Adipocyte (in vitro differentiated cells): ENCODE results near the gene RBM15B.
"Not testable (repeated sequence)": the region's sequence is repeated elsewhere in the genome, so short reads cannot be mapped to it uniquely, and the experiment has no call there.

Experiments used
- DNase-seq: peaks from one replicate; pipeline ENCODE4 v3.0.0-alpha.2; 2015; ENCODE audit warnings: low read depth
- H3K27me3 ChIP-seq: replicated peaks from 2 replicates; pipeline ENCODE4 v1.7.0; 2013; ENCODE audit warnings: mild to moderate bottlenecking, low read length, moderate library complexity; ENCODE audit not compliant: control insufficient read depth, insufficient read depth
- H3K36me3 ChIP-seq: 2 replicates; pipeline ENCODE4 v1.7.0; 2013; ENCODE audit warnings: low read length, mild to moderate bottlenecking, moderate library complexity; ENCODE audit not compliant: control insufficient read depth, insufficient read depth, severe bottlenecking
- H3K4me1 ChIP-seq: 2 replicates; pipeline ENCODE4 v1.7.0; 2013; ENCODE audit warnings: mild to moderate bottlenecking, low read length, moderate library complexity; ENCODE audit not compliant: control insufficient read depth, insufficient read depth
- H3K4me3 ChIP-seq: 2 replicates; pipeline ENCODE4 v1.7.0; 2013; ENCODE audit warnings: mild to moderate bottlenecking, low read length, moderate library complexity
- H3K9ac ChIP-seq: 2 replicates; pipeline ENCODE4 v1.7.0; 2013; ENCODE audit warnings: mild to moderate bottlenecking, low read length, moderate library complexity
- H3K9me3 ChIP-seq: 2 replicates; pipeline ENCODE4 v1.7.0; 2013; ENCODE audit warnings: mild to moderate bottlenecking, low read length, moderate library complexity; ENCODE audit not compliant: control insufficient read depth

Gene RBM15B

GRCh38 chr3:51360806-51361205 is 30.3 kb upstream of the RBM15B start:
- Histone ChIP-seq H3K4me1 (no peaks in the 10 kb centered on the region), H3K36me3 (no peaks in the 10 kb centered on the region)
- no peak for DNase-seq

GRCh38 chr3:51361746-51362145 is 29.3 kb upstream of the RBM15B start:
- DNase-seq: no peak
- no peaks in the 10 kb centered on the region for H3K9me3 ChIP-seq
- H3K9ac ChIP-seq: no peak overlapping the region
- H3K4me3 ChIP-seq: no peak overlapping the region
- no peaks in the 10 kb centered on the region for H3K27me3 ChIP-seq
- H3K36me3 ChIP-seq: no peaks in the 10 kb centered on the region
- H3K4me1 ChIP-seq: no peaks in the 10 kb centered on the region

More at GRCh38 chr3:51360806-51361205, 30.3 kb upstream of the RBM15B start:
- Histone ChIP-seq H3K9ac (no peak overlapping the region), H3K4me3 (no peak overlapping the region), H3K27me3 (no peaks in the 10 kb centered on the region), H3K9me3 (no peaks in the 10 kb centered on the region)

GRCh38 chr3:51362476-51362875 is 28.6 kb upstream of the RBM15B start:
- no peak overlapping the region for H3K9ac ChIP-seq
- no peaks in the 10 kb centered on the region for H3K27me3 ChIP-seq
- no peak overlapping the region for H3K4me3 ChIP-seq
- H3K4me1 ChIP-seq: no peaks in the 10 kb centered on the region
- H3K36me3 ChIP-seq: no peaks in the 10 kb centered on the region
- no peak for DNase-seq
- no peaks in the 10 kb centered on the region for H3K9me3 ChIP-seq

GRCh38 chr3:51368276-51368675 is 22.8 kb upstream of the RBM15B start:
- not testable (repeated sequence) for DNase-seq, H3K4me1 ChIP-seq, H3K9ac ChIP-seq, H3K27me3 ChIP-seq, H3K36me3 ChIP-seq, H3K9me3 ChIP-seq, H3K4me3 ChIP-seq

- no peaks in the 10 kb centered on the region for H3K9me3 ChIP-seq
- no peak overlapping the region for H3K4me3 ChIP-seq
- DNase-seq: peak; percentile 92
- no peaks in the 10 kb centered on the region for H3K36me3 ChIP-seq
- H3K27me3 ChIP-seq: no peaks in the 10 kb centered on the region
- H3K9ac ChIP-seq: no peak overlapping the region
- peaks cover 10% of the 10 kb centered on the region for H3K4me1 ChIP-seq
Measured at GRCh38 chr3:51371943-51372557, 19.0 kb upstream of the RBM15B start.

GRCh38 chr3:51373658-51374421 is 17.2 kb upstream of the RBM15B start:
- peaks cover 10% of the 10 kb centered on the region for H3K4me1 ChIP-seq
- no peaks in the 10 kb centered on the region for H3K36me3 ChIP-seq
- H3K9me3 ChIP-seq: no peaks in the 10 kb centered on the region
- no peaks in the 10 kb centered on the region for H3K27me3 ChIP-seq
- no peak for DNase-seq
- H3K9ac ChIP-seq: no peak overlapping the region
- H3K4me3 ChIP-seq: no peak overlapping the region

GRCh38 chr3:51374456-51374855 is 16.6 kb upstream of the RBM15B start:
- no peaks in the 10 kb centered on the region for H3K36me3 ChIP-seq
- no peak overlapping the region for H3K4me3 ChIP-seq
- H3K27me3 ChIP-seq: no peaks in the 10 kb centered on the region
- H3K9ac ChIP-seq: no peak overlapping the region
- H3K9me3 ChIP-seq: no peaks in the 10 kb centered on the region
- DNase-seq: no peak
- H3K4me1 ChIP-seq: peaks cover 10% of the 10 kb centered on the region

- Histone ChIP-seq H3K36me3 (no peaks in the 10 kb centered on the region), H3K27me3 (no peaks in the 10 kb centered on the region), H3K9ac (no peak overlapping the region), H3K4me3 (no peak overlapping the region), H3K4me1 (peaks cover 10% of the 10 kb centered on the region), H3K9me3 (no peaks in the 10 kb centered on the region)
- DNase-seq: no peak
Measured at GRCh38 chr3:51375136-51375535, 15.9 kb upstream of the RBM15B start.

- H3K9me3 ChIP-seq: no peaks in the 10 kb centered on the region
- no peak overlapping the region for H3K4me3 ChIP-seq
- H3K36me3 ChIP-seq: no peaks in the 10 kb centered on the region
- H3K9ac ChIP-seq: no peak overlapping the region
- H3K27me3 ChIP-seq: no peaks in the 10 kb centered on the region
- peaks cover 10% of the 10 kb centered on the region for H3K4me1 ChIP-seq
- DNase-seq: no peak
Measured at GRCh38 chr3:51375571-51375970, 15.5 kb upstream of the RBM15B start.

GRCh38 chr3:51378065-51378464 is 13.0 kb upstream of the RBM15B start:
- H3K4me3 ChIP-seq: no peak overlapping the region
- DNase-seq: no peak
- no peak overlapping the region for H3K9ac ChIP-seq

GRCh38 chr3:51378726-51379125 is 12.4 kb upstream of the RBM15B start:
- Histone ChIP-seq H3K4me3 (no peak overlapping the region), H3K4me1 (peaks cover 6% of the 10 kb centered on the region), H3K9ac (no peak overlapping the region), H3K27me3 (no peaks in the 10 kb centered on the region), H3K9me3 (no peaks in the 10 kb centered on the region), H3K36me3 (no peaks in the 10 kb centered on the region)
- DNase-seq: no peak

More at GRCh38 chr3:51378065-51378464, 13.0 kb upstream of the RBM15B start:
- Histone ChIP-seq H3K4me1 (peaks cover 8% of the 10 kb centered on the region), H3K36me3 (no peaks in the 10 kb centered on the region), H3K9me3 (no peaks in the 10 kb centered on the region), H3K27me3 (no peaks in the 10 kb centered on the region)
